ENCODE data around the gene SLC35G3.
"Not testable (repeated sequence)": the region's sequence is repeated elsewhere in the genome, so short reads cannot be mapped to it uniquely, and the experiment has no call there.

The SLC35G3 gene

DNA sequence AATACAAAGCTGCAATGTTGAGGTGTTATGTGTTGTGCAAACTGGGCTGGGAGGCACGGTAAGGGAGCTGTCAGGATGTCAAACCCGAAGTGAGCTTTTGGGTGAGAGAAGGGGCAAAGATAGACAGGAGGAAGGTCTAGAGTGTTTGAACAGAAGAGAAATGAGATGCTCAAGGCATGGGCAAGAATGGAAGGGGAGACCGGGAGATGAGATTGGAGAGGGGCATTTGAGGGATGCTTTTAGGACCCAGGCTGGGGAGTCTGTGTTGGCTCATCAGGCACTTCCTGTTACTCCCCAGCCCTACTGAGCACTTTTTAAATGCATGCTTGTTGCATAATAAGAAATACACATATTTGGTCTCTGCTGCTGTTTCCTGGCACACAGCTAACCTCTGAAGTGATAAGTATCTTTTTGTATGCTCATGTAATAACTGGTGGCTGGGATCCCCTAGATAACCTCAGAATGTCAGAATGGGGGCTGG lies 32.9 kb downstream of the SLC35G3 start:
- no peak for DNase-seq

DNA sequence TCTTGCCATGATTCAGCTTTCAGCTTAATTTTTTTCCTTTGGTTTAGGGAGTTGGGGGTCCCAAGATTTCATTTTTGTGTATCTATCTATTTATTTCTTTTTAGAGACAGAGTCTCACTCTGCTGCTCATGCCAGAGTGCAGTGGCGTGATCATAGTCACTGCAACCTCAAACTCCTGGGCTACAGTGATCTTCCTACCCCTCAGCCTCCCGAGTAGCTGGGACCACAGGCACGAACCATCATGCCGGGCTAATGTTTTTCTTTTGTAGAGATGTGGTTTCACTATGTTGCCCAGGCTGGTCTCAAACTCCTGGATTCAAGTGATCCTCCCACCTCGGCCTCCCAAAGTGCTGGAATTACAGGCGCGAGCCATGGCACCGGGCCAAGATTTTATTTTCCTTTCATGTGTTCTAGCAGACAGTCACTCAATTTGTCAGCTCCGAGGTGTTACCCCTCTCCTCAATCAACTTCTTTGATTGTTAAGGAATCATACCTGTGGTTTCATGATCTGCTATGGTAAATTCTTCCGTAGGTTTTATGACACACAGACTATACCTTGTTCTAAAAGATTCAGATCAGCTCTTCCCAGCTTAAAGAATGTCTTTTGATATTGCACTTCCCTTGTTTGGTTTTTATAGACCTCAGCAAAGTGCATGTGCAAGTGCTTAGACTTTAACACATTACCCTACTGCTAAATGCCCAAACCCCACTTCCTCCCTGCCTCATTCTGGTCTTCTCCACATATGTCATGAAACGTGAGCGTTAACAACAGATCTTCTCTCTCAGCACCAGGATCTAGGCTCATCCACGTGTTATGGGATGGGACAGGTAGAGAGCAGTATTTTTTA lies 33.6 kb downstream of the SLC35G3 start:
- DNase-seq, result no peak

DNA sequence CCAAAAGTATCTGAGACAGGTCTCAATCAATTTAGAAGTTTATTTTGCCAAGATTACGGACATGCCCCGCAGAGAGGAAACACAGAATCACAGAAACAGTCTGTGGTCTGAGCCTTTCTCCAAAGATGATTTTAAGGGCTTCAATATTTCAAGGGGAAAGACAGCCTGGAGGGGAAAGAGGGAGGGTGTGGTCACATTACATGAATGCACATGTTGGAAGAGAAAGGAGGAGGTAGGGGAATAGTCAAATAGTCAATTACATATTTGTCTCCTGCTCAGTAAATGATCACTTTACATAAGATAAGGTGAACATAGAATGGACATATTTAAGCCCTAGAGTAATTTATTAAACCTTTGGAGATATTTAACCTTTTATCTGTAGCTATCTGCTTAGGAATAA lies 34.3 kb downstream of the SLC35G3 start:
- no peak for DNase-seq

DNA sequence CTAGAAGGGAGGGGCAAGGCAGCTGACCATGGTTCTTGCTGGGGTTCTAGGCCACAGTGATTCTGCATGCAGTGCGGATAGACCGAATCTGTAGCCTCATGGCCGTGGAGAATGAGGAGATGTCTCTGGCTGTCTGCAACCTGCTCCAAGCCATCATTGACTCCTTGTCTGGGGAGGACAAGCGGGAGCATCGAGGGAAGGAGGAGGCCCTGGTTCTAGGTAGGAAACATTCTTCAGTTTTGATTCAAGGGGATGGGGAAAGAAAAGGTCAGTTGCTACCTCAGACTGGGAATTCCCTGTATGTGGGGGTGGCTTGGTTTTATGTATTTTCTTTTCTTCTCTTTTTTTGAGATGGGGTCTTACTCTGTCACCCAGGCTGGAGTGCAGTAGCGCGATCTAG lies 38.9 kb downstream of the SLC35G3 start:
- DNase-seq, result no peak

DNA sequence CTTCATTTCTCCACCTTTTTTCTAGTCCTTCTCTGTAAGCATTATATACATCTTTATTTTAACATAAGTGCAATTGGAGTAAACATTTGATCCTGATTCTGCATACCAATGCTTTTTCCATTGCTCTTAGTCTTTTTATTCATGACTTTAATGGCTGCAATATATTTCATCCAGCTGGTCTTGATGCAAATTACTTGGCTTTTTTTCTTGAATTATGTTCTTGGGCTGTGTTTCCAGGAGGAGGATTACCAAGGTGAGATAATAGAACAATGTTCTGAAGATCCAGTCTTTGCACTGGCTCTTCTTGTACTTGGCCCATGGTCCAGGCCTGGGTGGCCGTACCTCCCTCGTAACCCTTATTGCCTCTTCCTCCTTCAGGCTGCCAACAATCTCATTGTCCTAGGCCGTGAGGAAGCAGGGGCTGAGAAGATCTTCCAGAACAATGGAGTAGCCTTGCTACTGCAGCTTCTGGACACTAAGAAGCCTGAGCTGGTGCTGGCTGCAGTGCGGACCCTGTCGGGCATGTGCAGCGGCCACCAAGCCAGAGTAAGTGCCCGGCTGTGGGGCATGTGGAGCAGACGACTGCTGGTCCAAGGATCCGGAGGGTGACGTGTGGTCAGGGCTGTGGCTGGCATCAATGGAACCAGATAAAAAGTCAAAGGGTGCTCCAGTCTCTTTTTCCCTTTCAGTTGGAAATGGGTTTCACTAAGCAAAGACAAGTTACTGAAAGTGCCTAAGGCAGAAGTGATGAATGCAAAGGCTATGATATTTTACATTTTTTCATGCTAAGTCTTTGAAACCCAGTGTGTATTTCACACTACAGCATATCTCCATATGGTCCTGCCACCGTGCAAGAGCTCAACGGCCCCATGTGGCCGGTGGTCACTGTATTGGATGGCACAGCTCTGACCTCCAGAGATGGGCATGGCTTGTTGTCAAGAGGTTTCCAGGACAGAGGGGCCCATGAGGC lies 39.7 kb downstream of the SLC35G3 start:
- no peak for DNase-seq

DNA sequence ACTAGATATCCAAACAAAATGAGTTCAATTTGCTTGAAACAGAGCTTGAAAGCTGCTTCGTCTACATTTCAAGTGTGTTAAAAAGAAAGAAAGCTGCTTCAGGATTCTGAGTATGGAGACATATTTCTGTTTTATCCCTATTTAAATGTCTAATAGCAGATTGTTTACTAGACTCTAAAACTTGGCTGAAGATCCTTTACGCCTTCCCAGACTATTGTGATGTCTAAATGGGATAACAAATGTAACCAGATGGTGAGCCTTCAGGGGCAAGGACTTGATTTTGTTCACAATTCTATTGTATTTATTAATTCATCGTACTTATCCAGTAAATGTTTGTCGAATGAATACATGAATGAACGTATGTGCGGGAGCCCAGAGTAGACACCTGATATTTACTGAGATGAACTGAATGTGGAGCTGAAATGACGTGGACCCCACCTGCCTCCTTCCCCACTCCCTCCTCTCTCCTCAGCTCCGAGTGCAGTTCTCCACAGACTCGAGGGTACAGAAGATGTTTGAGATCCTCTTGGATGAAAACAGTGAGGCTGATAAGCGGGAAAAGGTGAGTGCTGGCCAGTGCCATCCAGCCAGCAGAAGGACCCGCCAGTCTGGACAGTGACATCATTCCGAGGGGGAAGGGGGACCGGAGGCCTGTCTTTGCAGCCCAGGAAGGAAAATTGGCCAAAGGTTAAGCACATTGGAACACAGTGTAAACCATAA lies 41.6 kb downstream of the SLC35G3 start:
- no peak for DNase-seq

DNA sequence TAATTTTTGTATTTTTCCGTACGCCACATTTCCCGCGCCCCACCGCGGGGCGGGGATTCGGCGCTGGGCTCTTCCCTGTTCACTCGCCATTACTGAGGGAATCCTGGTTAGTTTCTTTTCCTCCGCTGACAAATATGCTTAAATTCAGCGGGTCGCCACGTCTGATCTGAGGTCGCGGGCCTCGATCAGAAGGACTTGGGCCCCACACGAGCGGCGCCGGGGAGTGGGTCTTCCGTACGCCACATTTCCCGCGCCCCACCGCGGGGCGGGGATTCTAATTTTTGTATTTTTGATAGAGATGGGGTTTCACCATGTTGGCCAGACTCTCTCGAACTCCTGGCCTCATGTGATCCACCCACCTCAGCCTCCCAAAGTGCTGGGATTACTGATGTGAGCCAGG lies 43.1 kb downstream of the SLC35G3 start:
- not testable (repeated sequence) for DNase-seq

DNA sequence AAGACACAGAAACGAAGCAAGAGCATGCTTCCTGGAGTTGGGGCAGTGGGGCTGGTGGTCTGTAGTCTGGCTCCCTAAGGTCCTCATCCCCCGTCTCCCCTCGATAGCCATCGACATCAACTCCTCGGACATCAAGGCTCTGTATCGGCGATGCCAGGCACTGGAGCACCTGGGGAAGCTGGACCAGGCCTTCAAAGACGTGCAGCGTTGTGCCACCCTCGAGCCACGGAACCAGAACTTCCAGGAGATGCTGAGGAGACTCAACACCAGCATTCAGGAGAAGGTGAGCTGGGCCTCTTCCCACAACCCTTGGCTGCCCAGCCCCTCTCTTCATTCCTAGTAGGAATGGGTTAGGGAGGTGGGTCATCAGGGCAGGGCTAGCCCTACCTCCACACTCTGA lies 44.3 kb downstream of the SLC35G3 start:
- no peak for DNase-seq

DNA sequence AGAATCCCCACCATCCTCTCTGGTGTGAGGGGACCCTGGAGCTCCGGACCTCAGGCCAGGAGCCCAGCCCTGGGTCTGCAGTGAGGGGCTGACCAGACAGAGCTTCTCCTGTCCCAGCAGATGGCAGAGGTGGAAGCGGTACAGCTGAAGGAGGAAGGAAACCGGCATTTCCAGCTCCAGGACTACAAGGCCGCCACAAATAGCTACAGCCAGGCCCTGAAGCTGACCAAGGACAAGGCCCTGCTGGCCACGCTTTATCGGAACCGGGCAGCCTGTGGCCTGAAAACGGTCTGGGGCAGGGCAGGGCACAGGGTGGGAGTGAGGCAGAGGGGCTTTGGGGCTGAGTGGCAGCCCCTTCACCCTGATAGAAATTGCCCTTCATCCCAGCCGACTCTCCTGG lies 46.0 kb downstream of the SLC35G3 start:
- no peak for DNase-seq

DNA sequence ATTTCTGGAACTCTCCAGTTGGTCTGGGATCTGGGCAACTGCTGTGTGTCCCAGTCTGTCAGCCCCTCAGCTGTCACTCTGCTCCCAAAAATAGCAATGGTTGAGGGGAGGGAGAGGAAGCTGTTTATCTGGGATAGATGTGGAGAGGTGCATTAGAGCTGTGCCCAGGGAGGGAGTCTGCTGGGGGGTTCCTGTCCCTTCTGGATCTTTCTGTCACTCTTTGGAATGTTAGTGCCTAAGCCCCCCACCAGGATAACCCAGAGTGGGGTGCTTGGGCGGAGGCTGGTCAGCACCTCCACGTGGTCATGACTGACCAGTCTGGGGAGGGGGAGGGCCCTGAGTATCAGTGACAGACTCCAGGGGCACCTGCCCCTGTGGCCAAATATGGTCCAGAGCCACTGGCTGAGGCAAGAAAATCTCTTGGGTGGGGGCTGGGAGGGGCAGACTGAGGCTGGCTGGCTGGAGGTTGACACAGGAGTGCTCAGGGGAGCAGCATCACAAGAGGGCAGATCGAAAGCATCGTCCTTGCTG lies 46.8 kb downstream of the SLC35G3 start, which contains the start of gene UNC45B:
Gene UNC45B (plus strand): TSS at position 443 of the 531 bp plus-strand sequence. CDS start 447 bp downstream, outside the sequence.
- no peak for DNase-seq

DNA sequence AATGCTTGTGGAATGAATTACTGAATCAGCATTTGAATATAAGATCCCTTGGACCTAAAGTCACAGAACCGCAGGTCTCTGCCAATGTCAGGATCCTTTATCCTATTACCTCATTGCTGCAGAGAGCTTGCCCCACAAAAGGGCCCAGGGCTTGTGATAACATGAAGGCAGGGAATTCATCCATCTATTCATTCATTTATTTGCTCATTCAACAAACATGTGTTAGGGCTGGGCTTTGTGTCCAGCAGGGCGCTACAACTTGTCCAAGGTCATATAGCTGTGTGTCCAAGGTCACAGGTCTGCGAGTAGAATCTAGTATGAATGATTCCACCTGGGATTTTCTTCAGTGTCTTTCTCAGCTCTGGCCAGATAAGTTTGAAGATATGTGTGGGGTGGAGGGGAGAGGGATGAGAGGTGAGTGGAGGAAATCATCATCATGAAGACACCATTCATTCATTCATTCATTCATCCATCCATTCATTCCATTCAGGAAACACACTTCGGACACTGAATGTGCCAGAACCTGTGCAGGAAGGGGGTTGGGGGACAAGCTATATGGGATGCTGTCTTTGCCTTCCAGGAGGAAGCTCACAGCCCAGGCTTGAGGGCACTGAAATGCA lies 47.9 kb downstream of the SLC35G3 start:
- no peak for DNase-seq

DNA sequence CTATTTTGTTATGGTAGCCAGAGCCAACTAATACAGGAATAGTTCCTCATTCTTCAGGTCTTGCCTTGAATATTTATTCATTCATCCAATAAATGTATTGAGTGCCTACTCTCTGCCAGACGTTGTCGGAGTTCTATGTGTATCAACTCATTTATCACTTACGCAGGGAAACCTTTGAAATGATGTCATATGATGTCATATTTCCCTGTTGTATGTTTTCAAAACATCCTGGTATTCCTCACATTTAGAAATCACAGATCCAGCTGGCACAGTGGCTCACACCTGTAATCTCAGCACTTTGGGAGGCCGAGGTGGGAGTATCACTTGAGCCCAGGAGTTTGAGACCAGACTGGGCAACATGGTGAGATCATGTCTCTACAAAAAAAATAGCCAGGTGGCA lies 49.4 kb downstream of the SLC35G3 start:
- no peak for DNase-seq

Data from NCI-H2081 treated with DMSO at 0.1 percent for 48 hours (cell line).